ACC112 (cell line): Measurements from ENCODE around the gene SACS.

Experiments
- H2AFZ ChIP-seq: fragments of 200-600 bp; sonication (generic); one replicate; pipeline ENCODE4 v1.6.0; 2017; ENCODE audit warnings: antibody characterized with exemption, low read length; ENCODE audit not compliant: unreplicated experiment
- H3K27ac ChIP-seq: fragments of 200-600 bp; sonication (generic); 2 replicates; pipeline ENCODE4 v1.5.1; 2014; ENCODE audit warnings: low read depth, mild to moderate bottlenecking, antibody characterized with exemption, low read length, moderate library complexity
- H3K27me3 ChIP-seq: fragments of 200-600 bp; sonication (generic); 2 replicates; pipeline ENCODE4 v1.6.1; 2014; ENCODE audit warnings: mild to moderate bottlenecking, antibody characterized with exemption, low read length, moderate library complexity, mixed read lengths; ENCODE audit not compliant: insufficient read depth
- H3K36me3 ChIP-seq: fragments of 200-600 bp; sonication (generic); 2 replicates; pipeline ENCODE4 v1.6.1; 2016; ENCODE audit warnings: mild to moderate bottlenecking, antibody characterized with exemption, low read length, moderate library complexity, mixed read lengths; ENCODE audit not compliant: insufficient read depth
- H3K4me1 ChIP-seq: fragments of 200-600 bp; sonication (generic); one replicate; pipeline ENCODE4 v1.6.1; 2016; ENCODE audit warnings: low read length, mixed read lengths; ENCODE audit not compliant: insufficient read depth, unreplicated experiment, control insufficient read depth
- H3K4me3 ChIP-seq: fragments of 200-600 bp; sonication (generic); 2 replicates; pipeline ENCODE4 v1.5.1; 2014; ENCODE audit warnings: mild to moderate bottlenecking, low read depth, low read length
- H3K79me2 ChIP-seq: fragments of 200-600 bp; sonication (generic); one replicate; pipeline ENCODE4 v1.6.0; 2016; ENCODE audit warnings: low read length; ENCODE audit not compliant: control insufficient read depth, unreplicated experiment, insufficient read depth

The SACS gene

GRCh38 chr13:23384111-23384510 is 49.4 kb downstream of the SACS start:
- H3K79me2 ChIP-seq = no peaks in the 10 kb centered on the region
- no peak overlapping the region for H2AFZ ChIP-seq
- no peak overlapping the region for H3K4me3 ChIP-seq
- no peaks in the 10 kb centered on the region for H3K27me3 ChIP-seq
- no peaks in the 10 kb centered on the region for H3K36me3 ChIP-seq
- no peak overlapping the region for H3K27ac ChIP-seq
- H3K4me1 ChIP-seq = peaks cover 9% of the 10 kb centered on the region

GRCh38 chr13:23383151-23383550 is 50.4 kb downstream of the SACS start:
- H3K36me3 ChIP-seq = no peaks in the 10 kb centered on the region
- no peak overlapping the region for H2AFZ ChIP-seq
- H3K27me3 ChIP-seq = no peaks in the 10 kb centered on the region
- no peak overlapping the region for H3K27ac ChIP-seq
- peaks cover 14% of the 10 kb centered on the region for H3K4me1 ChIP-seq
- no peak overlapping the region for H3K4me3 ChIP-seq
- H3K79me2 ChIP-seq = no peaks in the 10 kb centered on the region

GRCh38 chr13:23381866-23382265 is 51.6 kb downstream of the SACS start:
- H3K27ac ChIP-seq = no peak overlapping the region
- no peak overlapping the region for H3K4me3 ChIP-seq
- H3K79me2 ChIP-seq = no peaks in the 10 kb centered on the region
- H3K4me1 ChIP-seq = peaks cover 25% of the 10 kb centered on the region
- no peaks in the 10 kb centered on the region for H3K27me3 ChIP-seq
- H2AFZ ChIP-seq = no peak overlapping the region
- no peaks in the 10 kb centered on the region for H3K36me3 ChIP-seq

- Histone ChIP-seq H3K79me2 (no peaks in the 10 kb centered on the region), H2AFZ (no peak overlapping the region), H3K27ac (no peak overlapping the region), H3K36me3 (no peaks in the 10 kb centered on the region), H3K4me1 (peaks cover 29% of the 10 kb centered on the region), H3K4me3 (no peak overlapping the region), H3K27me3 (no peaks in the 10 kb centered on the region)
Observed at GRCh38 chr13:23380534-23380933, 53.0 kb downstream of the SACS start.

GRCh38 chr13:23377983-23378632 is 55.4 kb downstream of the SACS start:
- peaks cover 14% of the 10 kb centered on the region for H3K79me2 ChIP-seq
- H3K27ac ChIP-seq = peak overlapping the region; percentile 92
- H3K4me1 ChIP-seq = peaks cover 32% of the 10 kb centered on the region
- H3K36me3 ChIP-seq = no peaks in the 10 kb centered on the region
- H2AFZ ChIP-seq = no peak overlapping the region
- no peak overlapping the region for H3K4me3 ChIP-seq
- no peaks in the 10 kb centered on the region for H3K27me3 ChIP-seq

- Histone ChIP-seq H3K79me2 (peaks cover 19% of the 10 kb centered on the region), H3K27ac (peak overlapping the region; percentile 92), H3K4me3 (no peak overlapping the region), H2AFZ (no peak overlapping the region), H3K36me3 (no peaks in the 10 kb centered on the region), H3K27me3 (no peaks in the 10 kb centered on the region), H3K4me1 (peaks cover 38% of the 10 kb centered on the region)
Observed at GRCh38 chr13:23377579-23377978, 55.9 kb downstream of the SACS start.

GRCh38 chr13:23375001-23375971 is 58.2 kb downstream of the SACS start:
- H3K27me3 ChIP-seq = no peaks in the 10 kb centered on the region
- peak overlapping the region; percentile 73 for H2AFZ ChIP-seq
- H3K79me2 ChIP-seq = peaks cover 39% of the 10 kb centered on the region
- H3K27ac ChIP-seq = peak overlapping the region; percentile 92; the same call in 1 of the 2 replicates
- peaks cover 3% of the 10 kb centered on the region for H3K36me3 ChIP-seq
- H3K4me3 ChIP-seq = peak overlapping the region; percentile 96
- H3K4me1 ChIP-seq = peaks cover 45% of the 10 kb centered on the region

GRCh38 chr13:23372264-23372906 is 61.1 kb downstream of the SACS start:
- peak overlapping the region; percentile 49 for H3K4me3 ChIP-seq
- peaks cover 42% of the 10 kb centered on the region for H3K79me2 ChIP-seq
- H3K36me3 ChIP-seq = peaks cover 19% of the 10 kb centered on the region
- no peaks in the 10 kb centered on the region for H3K27me3 ChIP-seq
- peak overlapping the region; percentile 30; the same call in 1 of the 2 replicates for H3K27ac ChIP-seq
- peaks cover 34% of the 10 kb centered on the region for H3K4me1 ChIP-seq
- H2AFZ ChIP-seq = no peak overlapping the region

- H3K27ac ChIP-seq = no peak overlapping the region
- peaks cover 37% of the 10 kb centered on the region for H3K36me3 ChIP-seq
Observed at GRCh38 chr13:23367907-23368306, 65.6 kb downstream of the SACS start.

GRCh38 chr13:23365652-23366051 is 67.8 kb downstream of the SACS start:
- Histone ChIP-seq H3K4me3 (no peak overlapping the region), H3K79me2 (peaks cover 5% of the 10 kb centered on the region), H2AFZ (no peak overlapping the region), H3K27me3 (no peaks in the 10 kb centered on the region), H3K36me3 (peaks cover 37% of the 10 kb centered on the region), H3K4me1 (no peaks in the 10 kb centered on the region), H3K27ac (no peak overlapping the region)

More at GRCh38 chr13:23367907-23368306, 65.6 kb downstream of the SACS start:
- peaks cover 26% of the 10 kb centered on the region for H3K79me2 ChIP-seq
- peaks cover 11% of the 10 kb centered on the region for H3K4me1 ChIP-seq
- H3K4me3 ChIP-seq = no peak overlapping the region
- no peak overlapping the region for H2AFZ ChIP-seq
- no peaks in the 10 kb centered on the region for H3K27me3 ChIP-seq
